Stomach (tissue), 9 donors: ENCODE measurements around the gene ZDHHC18. TPM values are rescaled to one million over a fixed set of nuclear protein-coding genes. Genes with fewer than 3 reads are reported as not detected.
"Not testable (repeated sequence)": the region's sequence is repeated elsewhere in the genome, so short reads cannot be mapped to it uniquely, and the experiment has no call there.

Experiments used
- DNase-seq, 2 donors: peaks; one replicate each; pipeline versions ENCODE4 v3.0.0 to v3.0.0-alpha.2; 2013 to 2019
- H3K27ac ChIP-seq, 5 donors: fragments of 200-600 bp in 4 of 5; sonication (generic) in 4 of 5; one replicate each; pipeline ENCODE4 v1.5.1; 2013 to 2019; ENCODE audit warnings: mild to moderate bottlenecking in 1 of 5, moderate library complexity in 1 of 5
- H3K27me3 ChIP-seq, 3 donors: fragments of 200-600 bp; sonication (generic); one replicate each; pipeline ENCODE4 v1.5.1; 2017 to 2019; ENCODE audit warnings: mixed run types in 1 of 3
- H3K36me3 ChIP-seq, 4 donors: fragments of 200-600 bp; sonication (generic); 1 replicate in 3 of 4; 2 replicates in 1 of 4; pipeline ENCODE4 v1.5.1; 2016 to 2019
- H3K4me1 ChIP-seq, 4 donors: fragments of 200-600 bp; sonication (generic); one replicate each; pipeline ENCODE4 v1.5.1; 2016 to 2019
- H3K4me3 ChIP-seq, 4 donors: fragments of 200-600 bp; sonication (generic) in 3 of 4; one replicate each; pipeline ENCODE4 v1.5.1; 2016 to 2019; ENCODE audit warnings: mild to moderate bottlenecking in 1 of 4
- H3K9me3 ChIP-seq, 4 donors: fragments of 200-600 bp; sonication (generic); one replicate each; pipeline ENCODE4 v1.5.1; 2016 to 2019
- EP300 ChIP-seq: sonication (generic); formaldehyde crosslinking; IDR thresholded peaks from one replicate; pipeline ENCODE4 v1.6.1; 2017; ENCODE audit warnings: antibody characterized with exemption
- POLR2A ChIP-seq, 4 donors: fragments of 450-650 bp; IDR thresholded peaks; one replicate each; pipeline ENCODE4 v1.6.1; 2016; ENCODE audit warnings: antibody characterized with exemption in 4 of 4, control low read depth in 2 of 4, mild to moderate bottlenecking in 1 of 4, moderate library complexity in 1 of 4
- POLR2AphosphoS5 ChIP-seq, 3 donors: sonication (generic); formaldehyde crosslinking; IDR thresholded peaks; one replicate each; pipeline ENCODE4 v1.6.1; 2016; ENCODE audit warnings: antibody characterized with exemption in 3 of 3
- WGBS, 5 donors: extraction: QIAGEN DNeasy Blood & Tissue Kit in 3 of 5; methylation state at CpG; one replicate each; pipeline versions ENCODE4 v1.1.5 to v1.1.7; 2013 to 2018; 5-methylcytosine and 5-hydroxymethylcytosine counted together
- intact Hi-C: fragments of 100-400 bp; cut with DNase I; formaldehyde crosslinking; loops from one replicate; pipeline ENCODE4 v1.15.1; 2023; ENCODE audit warnings: low total_unique reads
- polyA plus RNA-seq, 3 donors: library from polyadenylated mRNA; stranded (reverse); fragments of 200-250 nt; gene quantifications; one replicate each; pipeline ENCODE4 v1.2.3, GENCODE V29; 2013
- total RNA-seq, 5 donors: library from RNA; depleted of rRNA; stranded (reverse); fragments of >200 nt; gene quantifications; one replicate each; pipeline versions ENCODE4 v1.1.0 to v1.2.3, GENCODE V29; 2014 to 2016
- TF ChIP-seq, protein P1 (sequence below), 7 experiments: fragments of 450-650 bp in 4 of 7; fragments of 200-600 bp in 3 of 7; sonication (generic) in 3 of 7; IDR thresholded peaks; one replicate each; pipeline ENCODE4 v1.5.1; 2016 to 2019; ENCODE audit warnings: antibody characterized with exemption in 7 of 7, control low read depth in 2 of 7, mild to moderate bottlenecking in 1 of 7
- donor health status: healthy with polysubstance abuse.
- donor health status: Bipolar disorder and iron deficiency.
- donor health status: healthy.

Gene ZDHHC18
- total and polyA plus RNA-seq, 8 donors, result 5.2 to 81.7 (median 9.2) TPM

DNA sequence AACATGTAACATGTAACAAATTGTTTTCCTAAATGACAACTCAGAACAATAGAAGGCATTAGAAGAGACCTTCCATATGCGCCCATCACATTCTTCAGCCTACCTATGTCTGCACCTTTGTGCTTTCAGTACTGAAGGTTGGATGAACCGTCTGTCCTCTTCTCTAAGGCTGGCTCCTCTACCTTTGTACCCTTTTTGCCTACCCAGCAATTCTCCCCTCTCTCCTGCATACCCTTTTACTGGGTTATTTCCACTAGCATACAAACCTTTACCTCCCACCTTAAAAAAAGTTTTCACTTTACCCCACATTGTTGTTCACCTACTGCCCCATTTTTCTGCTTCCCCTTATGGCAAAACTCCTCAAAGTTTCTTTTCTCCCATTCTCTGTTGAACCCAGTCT is 33.6 kb upstream of the ZDHHC18 start:
- Histone ChIP-seq H3K9me3 (no peaks in the 10 kb centered on the region), H3K4me1 (peaks cover 0 to 34% (median 15%) of the 10 kb centered on the region in 4 donors), H3K36me3 (peaks cover 15 to 65% (median 54%) of the 10 kb centered on the region in 4 donors), H3K4me3 (no peak overlapping the region), H3K27ac (no peak overlapping the region), H3K27me3 (no peaks in the 10 kb centered on the region)
- no peak for DNase-seq
- intact Hi-C loops, result loop anchor here (5.0 kb wide), 1 partner anchor 191 kb away; no protein-coding TSS in a partner anchor
- WGBS, 5 donors, result 89 to 98% (median 96%) methylated on average over 2 of the region's 2 CpGs
- no peak for TF ChIP-seq POLR2AphosphoS5 (IDR thresholded peaks at IDR 0.05)
- no peak for TF ChIP-seq EP300
- TF ChIP-seq, protein P1, sequence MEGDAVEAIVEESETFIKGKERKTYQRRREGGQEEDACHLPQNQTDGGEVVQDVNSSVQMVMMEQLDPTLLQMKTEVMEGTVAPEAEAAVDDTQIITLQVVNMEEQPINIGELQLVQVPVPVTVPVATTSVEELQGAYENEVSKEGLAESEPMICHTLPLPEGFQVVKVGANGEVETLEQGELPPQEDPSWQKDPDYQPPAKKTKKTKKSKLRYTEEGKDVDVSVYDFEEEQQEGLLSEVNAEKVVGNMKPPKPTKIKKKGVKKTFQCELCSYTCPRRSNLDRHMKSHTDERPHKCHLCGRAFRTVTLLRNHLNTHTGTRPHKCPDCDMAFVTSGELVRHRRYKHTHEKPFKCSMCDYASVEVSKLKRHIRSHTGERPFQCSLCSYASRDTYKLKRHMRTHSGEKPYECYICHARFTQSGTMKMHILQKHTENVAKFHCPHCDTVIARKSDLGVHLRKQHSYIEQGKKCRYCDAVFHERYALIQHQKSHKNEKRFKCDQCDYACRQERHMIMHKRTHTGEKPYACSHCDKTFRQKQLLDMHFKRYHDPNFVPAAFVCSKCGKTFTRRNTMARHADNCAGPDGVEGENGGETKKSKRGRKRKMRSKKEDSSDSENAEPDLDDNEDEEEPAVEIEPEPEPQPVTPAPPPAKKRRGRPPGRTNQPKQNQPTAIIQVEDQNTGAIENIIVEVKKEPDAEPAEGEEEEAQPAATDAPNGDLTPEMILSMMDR (IDR thresholded peaks at IDR 0.05), result no peak
- no peak for TF ChIP-seq POLR2A (IDR thresholded peaks at IDR 0.05)

DNA sequence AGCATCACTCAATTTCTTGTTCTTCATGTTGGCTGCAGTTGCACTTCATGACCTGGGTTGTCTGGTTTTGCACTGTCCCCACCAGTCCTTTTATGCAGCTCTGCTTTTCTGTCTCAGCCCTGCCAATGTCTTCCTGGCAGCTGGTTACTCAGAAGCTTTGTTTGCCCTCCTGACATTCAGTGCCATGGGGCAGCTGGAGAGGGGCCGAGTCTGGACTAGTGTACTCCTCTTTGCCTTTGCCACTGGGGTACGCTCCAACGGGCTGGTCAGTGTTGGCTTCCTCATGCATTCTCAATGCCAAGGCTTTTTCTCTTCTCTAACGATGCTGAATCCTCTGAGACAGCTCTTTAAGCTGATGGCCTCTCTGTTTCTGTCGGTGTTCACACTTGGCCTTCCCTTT is 32.1 kb upstream of the ZDHHC18 start:
- Histone ChIP-seq H3K4me1 (peaks cover 0 to 32% (median 11%) of the 10 kb centered on the region in 4 donors), H3K9me3 (no peaks in the 10 kb centered on the region), H3K27me3 (no peaks in the 10 kb centered on the region), H3K36me3 (peaks cover 15 to 68% (median 54%) of the 10 kb centered on the region in 4 donors), H3K4me3 (no peak overlapping the region), H3K27ac (no peak overlapping the region)
- WGBS, 5 donors, result 82 to 90% (median 86%) methylated on average over 5 of the region's 5 CpGs
- no peak for DNase-seq
- intact Hi-C loops, result loop anchor here (5.0 kb wide), 1 partner anchor 192 kb away; no protein-coding TSS in a partner anchor
- TF ChIP-seq POLR2A (IDR thresholded peaks at IDR 0.05) (no peak), POLR2AphosphoS5 (IDR thresholded peaks at IDR 0.05) (no peak), EP300 (no peak)
- TF ChIP-seq, protein P1 (IDR thresholded peaks at IDR 0.05), result no peak

DNA sequence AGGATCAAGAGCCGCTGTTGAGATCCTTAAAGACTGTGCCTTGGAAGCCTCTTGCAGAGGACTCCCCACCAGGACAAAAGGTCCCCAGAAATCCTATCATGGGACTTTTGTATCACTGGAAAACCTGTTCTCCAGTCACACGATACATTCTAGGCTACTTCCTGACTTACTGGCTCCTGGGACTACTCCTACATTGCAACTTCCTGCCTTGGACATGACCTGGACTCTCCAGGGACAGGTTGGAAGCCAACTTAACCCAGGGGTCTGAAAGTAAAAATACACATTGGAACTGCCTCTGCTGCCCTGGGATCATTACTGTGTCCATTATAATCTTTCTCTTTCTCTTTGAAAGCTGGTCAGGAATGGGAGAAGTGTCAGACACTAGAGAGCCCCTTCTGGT is 28.9 kb upstream of the ZDHHC18 start:
- H3K27ac ChIP-seq, result peak overlapping the region in 1 of 5 donors; percentile 8
- intact Hi-C loops, result no loop called here

DNA sequence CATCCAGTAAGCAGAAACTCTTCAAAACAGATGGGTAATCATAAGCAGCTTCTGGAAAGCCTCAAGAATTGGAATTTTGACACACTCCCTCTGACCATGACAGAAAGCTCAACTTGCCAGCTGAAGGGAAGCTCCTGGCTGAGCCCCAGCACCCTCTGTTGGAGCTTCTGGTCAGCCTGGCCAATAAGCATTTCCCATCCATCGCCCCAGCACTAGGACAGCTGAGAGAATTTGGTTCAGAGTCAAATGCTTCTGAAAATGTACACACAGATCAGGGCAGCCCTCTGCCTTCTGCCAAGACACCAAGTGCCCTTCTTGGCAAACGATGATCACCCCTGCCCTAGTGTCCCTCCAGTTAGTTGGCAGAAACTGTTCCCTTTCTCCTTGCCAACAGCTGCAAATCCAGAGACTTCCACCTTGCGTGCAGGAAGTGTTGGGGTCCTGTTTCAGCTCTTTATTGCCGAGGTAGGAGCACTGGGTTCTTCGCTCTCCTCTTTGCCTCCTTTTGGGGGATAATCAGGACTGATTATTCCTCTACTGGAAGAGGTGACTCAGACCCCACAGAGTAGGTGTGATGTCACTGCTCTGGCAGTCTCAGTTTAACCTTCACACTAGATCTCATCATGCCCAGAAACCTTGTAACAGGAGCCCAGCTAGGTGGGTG is 26.9 kb upstream of the ZDHHC18 start:
- Histone ChIP-seq H3K27me3 (no peaks in the 10 kb centered on the region), H3K36me3 (peaks cover 6 to 33% (median 24%) of the 10 kb centered on the region in 4 donors), H3K4me3 (no peak overlapping the region), H3K4me1 (peaks cover 12 to 28% (median 21%) of the 10 kb centered on the region in 4 donors), H3K9me3 (no peaks in the 10 kb centered on the region), H3K27ac (peak overlapping the region; percentile 34 to 83 (median 75))
- 36 to 51% (median 45%) methylated on average over 5 of the region's 5 CpGs for WGBS, 5 donors
- intact Hi-C loops, result no loop called here
- DNase-seq, result peak in 1 of 2 donors; percentile 70
- TF ChIP-seq, protein P1 (IDR thresholded peaks at IDR 0.05), result no peak
- TF ChIP-seq POLR2AphosphoS5 (IDR thresholded peaks at IDR 0.05), result peak; percentile 12 to 58 (median 21)
- TF ChIP-seq POLR2A (IDR thresholded peaks at IDR 0.05), result no peak

More for the DNA sequence above, 28.9 kb upstream of the ZDHHC18 start:
- DNase-seq, result no peak
- Histone ChIP-seq H3K27me3 (no peaks in the 10 kb centered on the region), H3K4me3 (no peak overlapping the region), H3K9me3 (no peaks in the 10 kb centered on the region), H3K36me3 (peaks cover 14 to 53% (median 43%) of the 10 kb centered on the region in 4 donors), H3K4me1 (peaks cover 12 to 28% (median 21%) of the 10 kb centered on the region in 4 donors)
- TF ChIP-seq POLR2A (IDR thresholded peaks at IDR 0.05), result no peak
- WGBS, 5 donors, result 82 to 95% (median 85%) methylated on average over 2 of the region's 2 CpGs

DNA sequence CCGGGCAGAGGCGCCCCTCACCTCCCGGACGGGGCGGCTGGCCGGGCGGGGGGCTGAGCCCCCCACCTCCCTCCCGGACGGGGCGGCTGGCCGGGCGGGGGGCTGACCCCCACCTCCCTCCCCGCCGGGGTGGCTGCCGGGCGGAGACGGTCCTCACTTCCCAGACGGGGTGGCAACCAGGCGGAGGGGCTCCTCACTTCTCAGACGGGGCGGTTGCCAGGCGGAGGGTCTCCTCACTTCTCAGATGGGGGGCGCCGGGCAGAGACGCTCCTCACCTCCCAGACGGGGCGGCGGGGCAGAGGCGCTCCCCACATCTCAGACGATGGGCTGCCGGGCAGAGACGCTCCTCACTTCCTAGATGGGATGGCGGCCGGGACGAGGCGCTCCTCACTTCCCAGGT is 22.6 kb upstream of the ZDHHC18 start:
- H3K4me3 ChIP-seq, DNase-seq, H3K27ac ChIP-seq, H3K9me3 ChIP-seq, H3K36me3 ChIP-seq, intact Hi-C loops, H3K27me3 ChIP-seq: not testable (repeated sequence)
- peaks cover 12 to 25% (median 19%) of the 10 kb centered on the region in 4 donors for H3K4me1 ChIP-seq
- WGBS, 5 donors, result 96 to 98% (median 97%) methylated on average over 6 to 29 of the region's 36 CpGs
